ENCODE results near the gene MYO10.

The MYO10 gene

DNA sequence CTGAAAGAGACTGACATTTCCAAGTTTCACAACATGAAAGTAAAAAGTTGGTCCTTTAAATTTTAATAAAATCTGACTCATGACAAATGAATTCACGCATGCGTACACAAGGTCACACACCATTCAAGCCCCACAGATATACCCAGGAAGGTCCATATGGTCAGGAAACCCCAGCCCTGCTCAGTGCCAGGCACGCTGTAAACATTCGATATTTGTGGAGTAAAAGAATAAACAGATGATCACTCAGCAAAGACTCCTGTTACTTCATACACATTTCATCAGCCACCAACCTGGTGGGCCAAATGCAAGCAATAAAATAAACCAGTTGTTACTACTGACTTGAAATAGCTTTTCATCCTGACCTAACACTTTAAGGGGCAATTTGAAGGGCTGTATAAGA is 161.3 kb downstream of the MYO10 start:
- TF ChIP-seq ZFP37 (tag by site-specific recombination; IDR thresholded peaks at IDR 0.05) (no peak), ZNF175 (tag by site-specific recombination; IDR thresholded peaks at IDR 0.05) (no peak), OSR2 (tag by site-specific recombination; IDR thresholded peaks at IDR 0.05) (0 out of 2 replicates have a peak, but pooled peaks have one; percentile 14)
- TF ChIP-seq, protein P1, sequence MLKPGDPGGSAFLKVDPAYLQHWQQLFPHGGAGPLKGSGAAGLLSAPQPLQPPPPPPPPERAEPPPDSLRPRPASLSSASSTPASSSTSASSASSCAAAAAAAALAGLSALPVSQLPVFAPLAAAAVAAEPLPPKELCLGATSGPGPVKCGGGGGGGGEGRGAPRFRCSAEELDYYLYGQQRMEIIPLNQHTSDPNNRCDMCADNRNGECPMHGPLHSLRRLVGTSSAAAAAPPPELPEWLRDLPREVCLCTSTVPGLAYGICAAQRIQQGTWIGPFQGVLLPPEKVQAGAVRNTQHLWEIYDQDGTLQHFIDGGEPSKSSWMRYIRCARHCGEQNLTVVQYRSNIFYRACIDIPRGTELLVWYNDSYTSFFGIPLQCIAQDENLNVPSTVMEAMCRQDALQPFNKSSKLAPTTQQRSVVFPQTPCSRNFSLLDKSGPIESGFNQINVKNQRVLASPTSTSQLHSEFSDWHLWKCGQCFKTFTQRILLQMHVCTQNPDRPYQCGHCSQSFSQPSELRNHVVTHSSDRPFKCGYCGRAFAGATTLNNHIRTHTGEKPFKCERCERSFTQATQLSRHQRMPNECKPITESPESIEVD (tag by site-specific recombination; IDR thresholded peaks at IDR 0.05), result peak; percentile 20; the same call in 1 of the 2 replicates
- TF ChIP-seq, protein P2, sequence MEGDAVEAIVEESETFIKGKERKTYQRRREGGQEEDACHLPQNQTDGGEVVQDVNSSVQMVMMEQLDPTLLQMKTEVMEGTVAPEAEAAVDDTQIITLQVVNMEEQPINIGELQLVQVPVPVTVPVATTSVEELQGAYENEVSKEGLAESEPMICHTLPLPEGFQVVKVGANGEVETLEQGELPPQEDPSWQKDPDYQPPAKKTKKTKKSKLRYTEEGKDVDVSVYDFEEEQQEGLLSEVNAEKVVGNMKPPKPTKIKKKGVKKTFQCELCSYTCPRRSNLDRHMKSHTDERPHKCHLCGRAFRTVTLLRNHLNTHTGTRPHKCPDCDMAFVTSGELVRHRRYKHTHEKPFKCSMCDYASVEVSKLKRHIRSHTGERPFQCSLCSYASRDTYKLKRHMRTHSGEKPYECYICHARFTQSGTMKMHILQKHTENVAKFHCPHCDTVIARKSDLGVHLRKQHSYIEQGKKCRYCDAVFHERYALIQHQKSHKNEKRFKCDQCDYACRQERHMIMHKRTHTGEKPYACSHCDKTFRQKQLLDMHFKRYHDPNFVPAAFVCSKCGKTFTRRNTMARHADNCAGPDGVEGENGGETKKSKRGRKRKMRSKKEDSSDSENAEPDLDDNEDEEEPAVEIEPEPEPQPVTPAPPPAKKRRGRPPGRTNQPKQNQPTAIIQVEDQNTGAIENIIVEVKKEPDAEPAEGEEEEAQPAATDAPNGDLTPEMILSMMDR (tag by site-specific recombination; IDR thresholded peaks at IDR 0.05), result no peak
- TF ChIP-seq, protein P3, sequence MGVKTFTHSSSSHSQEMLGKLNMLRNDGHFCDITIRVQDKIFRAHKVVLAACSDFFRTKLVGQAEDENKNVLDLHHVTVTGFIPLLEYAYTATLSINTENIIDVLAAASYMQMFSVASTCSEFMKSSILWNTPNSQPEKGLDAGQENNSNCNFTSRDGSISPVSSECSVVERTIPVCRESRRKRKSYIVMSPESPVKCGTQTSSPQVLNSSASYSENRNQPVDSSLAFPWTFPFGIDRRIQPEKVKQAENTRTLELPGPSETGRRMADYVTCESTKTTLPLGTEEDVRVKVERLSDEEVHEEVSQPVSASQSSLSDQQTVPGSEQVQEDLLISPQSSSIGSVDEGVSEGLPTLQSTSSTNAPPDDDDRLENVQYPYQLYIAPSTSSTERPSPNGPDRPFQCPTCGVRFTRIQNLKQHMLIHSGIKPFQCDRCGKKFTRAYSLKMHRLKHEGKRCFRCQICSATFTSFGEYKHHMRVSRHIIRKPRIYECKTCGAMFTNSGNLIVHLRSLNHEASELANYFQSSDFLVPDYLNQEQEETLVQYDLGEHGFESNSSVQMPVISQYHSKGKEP (tag by site-specific recombination; IDR thresholded peaks at IDR 0.05), result 0 out of 2 replicates have a peak, but pooled peaks have one; percentile 16
- Histone ChIP-seq H3K4me1 (ENCODE audit: control insufficient read depth, insufficient read depth, low read length) (no peaks in the 10 kb centered on the region), H3K4me3 (ENCODE audit: low read depth, low read length) (no peak overlapping the region), H3K36me3 (ENCODE audit: control insufficient read depth in 2 of 2, insufficient read depth in 1 of 2, low read length in 2 of 2) (peaks cover 4 to 7% of the 10 kb centered on the region in 2 experiments), H3K27ac (ENCODE audit: extremely low read depth, low read depth, low read length) (no peak overlapping the region), H3K9me3 (ENCODE audit: control insufficient read depth, insufficient read depth, low read depth, low read length) (no peaks in the 10 kb centered on the region)
- CTCF ChIA-PET, result interaction anchor here (0.6 to 1.2 kb wide), 2 partner anchors 23 to 415 kb away, joined by 4 read pairs; no protein-coding TSS in a partner anchor
- POLR2A ChIA-PET, result no interaction called here

DNA sequence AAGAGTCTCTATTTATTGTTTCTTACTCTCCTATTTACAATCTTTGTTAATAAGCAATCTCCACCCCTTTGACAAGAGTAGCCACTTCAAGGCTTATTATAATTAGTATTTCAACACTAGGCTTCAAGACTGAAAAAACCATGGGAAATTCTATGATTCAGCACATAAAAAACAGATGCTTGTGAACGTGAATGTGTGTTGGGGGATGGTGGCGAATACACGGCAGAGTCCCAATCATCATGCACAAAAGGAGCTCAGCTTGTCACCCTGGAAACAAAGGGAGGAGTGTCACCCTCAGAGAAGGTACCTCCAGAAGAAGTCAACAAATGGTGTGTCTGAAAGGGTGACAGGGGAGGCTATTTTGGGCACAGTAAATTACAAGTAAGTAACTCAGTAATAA is 162.1 kb downstream of the MYO10 start:
- Histone ChIP-seq H3K4me1 (ENCODE audit: control insufficient read depth, insufficient read depth, low read length) (no peaks in the 10 kb centered on the region), H3K4me3 (ENCODE audit: low read depth, low read length) (no peak overlapping the region), H3K36me3 (ENCODE audit: control insufficient read depth in 2 of 2, insufficient read depth in 1 of 2, low read length in 2 of 2) (peaks cover 2 to 4% of the 10 kb centered on the region in 2 experiments), H3K27ac (ENCODE audit: extremely low read depth, low read depth, low read length) (no peak overlapping the region), H3K9me3 (ENCODE audit: control insufficient read depth, insufficient read depth, low read depth, low read length) (no peaks in the 10 kb centered on the region)
- ChIA-PET CTCF (interaction anchor here (0.6 to 1.2 kb wide), 2 partner anchors 284 to 416 kb away, joined by 3 to 4 read pairs; no protein-coding TSS in a partner anchor), POLR2A (interaction anchor here (0.6 kb wide), 1 partner anchor 186 kb away, joined by 3 read pairs; no protein-coding TSS in a partner anchor)
- no peak for TF ChIP-seq ZNF624 (tag by site-specific recombination; IDR thresholded peaks at IDR 0.05)
- TF ChIP-seq ZNF341 (tag by site-specific recombination; IDR thresholded peaks at IDR 0.05; ENCODE audit: low read depth), result peak; percentile 52; the same call in 1 of the 2 replicates

DNA sequence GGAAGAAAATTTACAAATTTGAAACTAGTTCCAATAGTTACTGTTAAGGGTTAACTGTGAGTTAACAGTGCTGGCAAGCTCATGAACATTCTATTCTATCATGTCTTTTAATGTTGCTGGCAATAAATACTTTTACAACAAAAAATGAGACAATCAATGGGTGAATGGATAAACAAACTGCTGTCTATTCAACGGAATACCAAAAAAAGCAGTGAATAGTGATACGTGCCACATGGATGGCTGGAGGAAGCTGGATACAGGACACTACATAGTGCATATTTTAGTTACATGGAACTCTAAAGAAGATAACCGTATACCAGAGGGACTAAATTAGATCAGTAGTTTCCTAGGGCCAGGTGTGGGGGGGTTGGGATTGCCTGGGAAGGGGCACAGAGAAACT is 163.5 kb downstream of the MYO10 start:
- Histone ChIP-seq H3K36me3 (ENCODE audit: control insufficient read depth in 2 of 2, insufficient read depth in 1 of 2, low read length in 2 of 2) (peaks cover 3 to 9% of the 10 kb centered on the region in 2 experiments; a peak in 2 of 3 replicates), H3K9me3 (ENCODE audit: control insufficient read depth, insufficient read depth, low read depth, low read length) (no peaks in the 10 kb centered on the region), H3K4me1 (ENCODE audit: control insufficient read depth, insufficient read depth, low read length) (no peaks in the 10 kb centered on the region), H3K27ac (ENCODE audit: extremely low read depth, low read depth, low read length) (no peak overlapping the region), H3K4me3 (ENCODE audit: low read depth, low read length) (no peak overlapping the region)
- TF ChIP-seq GLI4 (tag by site-specific recombination; IDR thresholded peaks at IDR 0.05), result no peak
- no peak for TF ChIP-seq BCL11A (tag by site-specific recombination; IDR thresholded peaks at IDR 0.05; ENCODE audit: low read depth)
- no peak for TF ChIP-seq ZNF776 (tag by site-specific recombination; IDR thresholded peaks at IDR 0.05; ENCODE audit: borderline replicate concordance)
- TF ChIP-seq, protein P4, sequence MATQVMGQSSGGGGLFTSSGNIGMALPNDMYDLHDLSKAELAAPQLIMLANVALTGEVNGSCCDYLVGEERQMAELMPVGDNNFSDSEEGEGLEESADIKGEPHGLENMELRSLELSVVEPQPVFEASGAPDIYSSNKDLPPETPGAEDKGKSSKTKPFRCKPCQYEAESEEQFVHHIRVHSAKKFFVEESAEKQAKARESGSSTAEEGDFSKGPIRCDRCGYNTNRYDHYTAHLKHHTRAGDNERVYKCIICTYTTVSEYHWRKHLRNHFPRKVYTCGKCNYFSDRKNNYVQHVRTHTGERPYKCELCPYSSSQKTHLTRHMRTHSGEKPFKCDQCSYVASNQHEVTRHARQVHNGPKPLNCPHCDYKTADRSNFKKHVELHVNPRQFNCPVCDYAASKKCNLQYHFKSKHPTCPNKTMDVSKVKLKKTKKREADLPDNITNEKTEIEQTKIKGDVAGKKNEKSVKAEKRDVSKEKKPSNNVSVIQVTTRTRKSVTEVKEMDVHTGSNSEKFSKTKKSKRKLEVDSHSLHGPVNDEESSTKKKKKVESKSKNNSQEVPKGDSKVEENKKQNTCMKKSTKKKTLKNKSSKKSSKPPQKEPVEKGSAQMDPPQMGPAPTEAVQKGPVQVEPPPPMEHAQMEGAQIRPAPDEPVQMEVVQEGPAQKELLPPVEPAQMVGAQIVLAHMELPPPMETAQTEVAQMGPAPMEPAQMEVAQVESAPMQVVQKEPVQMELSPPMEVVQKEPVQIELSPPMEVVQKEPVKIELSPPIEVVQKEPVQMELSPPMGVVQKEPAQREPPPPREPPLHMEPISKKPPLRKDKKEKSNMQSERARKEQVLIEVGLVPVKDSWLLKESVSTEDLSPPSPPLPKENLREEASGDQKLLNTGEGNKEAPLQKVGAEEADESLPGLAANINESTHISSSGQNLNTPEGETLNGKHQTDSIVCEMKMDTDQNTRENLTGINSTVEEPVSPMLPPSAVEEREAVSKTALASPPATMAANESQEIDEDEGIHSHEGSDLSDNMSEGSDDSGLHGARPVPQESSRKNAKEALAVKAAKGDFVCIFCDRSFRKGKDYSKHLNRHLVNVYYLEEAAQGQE (tag by site-specific recombination; IDR thresholded peaks at IDR 0.05), result no peak
- POLR2A ChIA-PET, result no interaction called here
- CTCF ChIA-PET, result interaction anchor here (0.5 to 1.6 kb wide), 2 partner anchors 417 to 611 kb away, joined by 3 to 6 read pairs; no protein-coding TSS in a partner anchor
